A673 (cell line): ENCODE results near the gene SPTAN1. TPM values are rescaled to one million over a fixed set of nuclear protein-coding genes. Genes with fewer than 3 reads are reported as not detected.
"Not testable (repeated sequence)": the region's sequence is repeated elsewhere in the genome, so short reads cannot be mapped to it uniquely, and the experiment has no call there.

Experiments
- BruUV-seq: library from RNA; stranded (reverse); fragments of 400-500 nt; replicated peaks from 2 replicates; lab custom pipeline; 2021; lab: Mats Ljungman, UMichigan
- CTCF ChIA-PET: fragments of 300-600 bp; sonication (Branson Sonifier 250); formaldehyde crosslinking; loops from one replicate; lab custom pipeline; 2022; ENCODE audit warnings: antibody characterized with exemption; lab: Charles Lee
- POLR2A ChIA-PET: fragments of 300-600 bp; sonication (Branson Sonifier 250); formaldehyde crosslinking; loops from one replicate; lab custom pipeline; 2022; ENCODE audit warnings: antibody characterized with exemption; ENCODE audit not compliant: low non-redundant PET; lab: Charles Lee
- DNase-seq: peaks from one replicate; pipeline ENCODE4 v3.0.0-alpha.2; 2015; ENCODE audit warnings: low spot score
- H3K27ac ChIP-seq: fragments of 200-600 bp; sonication (generic); 2 replicates; pipeline ENCODE4 v1.5.1; 2016; ENCODE audit warnings: mixed run types, low read depth, mild to moderate bottlenecking, mixed read lengths, antibody characterized with exemption, low read length; ENCODE audit not compliant: poor library complexity, severe bottlenecking
- H3K27me3 ChIP-seq: fragments of 200-600 bp; sonication (generic); replicated peaks from 2 replicates; pipeline ENCODE4 v1.6.1; 2017; ENCODE audit warnings: mixed run types, low read depth, mild to moderate bottlenecking, mixed read lengths, antibody characterized with exemption, low read length; ENCODE audit not compliant: insufficient read depth, poor library complexity
- H3K36me3 ChIP-seq: fragments of 200-600 bp; sonication (generic); 2 replicates; pipeline ENCODE4 v1.6.1; 2016; ENCODE audit warnings: mixed run types, mild to moderate bottlenecking, mixed read lengths, antibody characterized with exemption, low read length; ENCODE audit not compliant: insufficient read depth, poor library complexity, severe bottlenecking
- H3K4me1 ChIP-seq: fragments of 200-600 bp; sonication (generic); 2 replicates; pipeline ENCODE4 v1.6.1; 2017; ENCODE audit warnings: mixed run types, mild to moderate bottlenecking, mixed read lengths, antibody characterized with exemption, low read length; ENCODE audit not compliant: insufficient read depth, poor library complexity, severe bottlenecking
- H3K4me3 ChIP-seq: fragments of 200-600 bp; sonication (generic); 2 replicates; pipeline ENCODE4 v1.5.1; 2016; ENCODE audit warnings: low read depth, mixed run types, mild to moderate bottlenecking, mixed read lengths, low read length; ENCODE audit not compliant: poor library complexity, severe bottlenecking
- H3K9me3 ChIP-seq: fragments of 200-600 bp; sonication (generic); 2 replicates; pipeline ENCODE4 v1.6.1; 2016; ENCODE audit warnings: mixed run types, low read depth, mild to moderate bottlenecking, mixed read lengths, antibody characterized with exemption, low read length; ENCODE audit not compliant: poor library complexity, severe bottlenecking
- CTCF ChIP-seq: fragments of 300-800, 200-600 bp; sonication (generic); conservative IDR thresholded peaks from 2 replicates; pipeline ENCODE4 v1.5.1; 2017; ENCODE audit warnings: low read depth, mild to moderate bottlenecking, antibody characterized with exemption, low read length, moderate library complexity, mixed read lengths
- EZH2 ChIP-seq: fragments of 200-600 bp; sonication (generic); IDR thresholded peaks from 2 replicates; pipeline ENCODE4 v1.6.1; 2017; ENCODE audit warnings: borderline replicate concordance, low read depth, mild to moderate bottlenecking, mixed read lengths, antibody characterized with exemption, low read length; ENCODE audit not compliant: poor library complexity, severe bottlenecking
- intact Hi-C: fragments of 100-400 bp; cut with micrococcal nuclease; formaldehyde crosslinking; loops from one replicate; pipeline ENCODE4 v1.10.0; 2022; ENCODE audit not compliant: unreplicated experiment
- total RNA-seq: library from RNA; stranded (reverse); gene quantifications from 2 replicates; pipeline ENCODE4 v1.2.3, GENCODE V29; 2021

Gene SPTAN1
- total RNA-seq, 1 experiment from 2014 or later = 262 TPM

GRCh38 chr9:128657796-128658195, 105.4 kb downstream of the SPTAN1 start:
- no TSS peak for BruUV-seq
- Histone ChIP-seq H3K36me3 (no peaks in the 10 kb centered on the region), H3K4me1 (no peaks in the 10 kb centered on the region), H3K27me3 (no peaks in the 10 kb centered on the region), H3K9me3 (no peaks in the 10 kb centered on the region), H3K27ac (no peak overlapping the region), H3K4me3 (no peak overlapping the region)
- no peak for TF ChIP-seq EZH2
- no peak for TF ChIP-seq CTCF
- ChIA-PET CTCF (interaction anchor here (0.5 to 0.7 kb wide), 2 partner anchors 20 to 25 kb away, joined by 3 read pairs; no protein-coding TSS in a partner anchor), POLR2A (no interaction called here)
- intact Hi-C loops = no loop called here
- no peak for DNase-seq

GRCh38 chr9:128666481-128666941, 114.1 kb downstream of the SPTAN1 start:
- H3K4me3 ChIP-seq, DNase-seq, H3K27me3 ChIP-seq, POLR2A ChIA-PET, H3K36me3 ChIP-seq, intact Hi-C loops, BruUV-seq, H3K4me1 ChIP-seq, CTCF ChIA-PET, H3K27ac ChIP-seq, H3K9me3 ChIP-seq: not testable (repeated sequence)

- DNase-seq = no peak
- ChIA-PET POLR2A (interaction anchor here (0.7 kb wide), 1 partner anchor 157 kb away, joined by 3 read pairs; no protein-coding TSS in a partner anchor), CTCF (interaction anchor here (0.7 kb wide), 1 partner anchor 724 kb away, joined by 6 read pairs; no protein-coding TSS in a partner anchor)
- BruUV-seq = no TSS peak
- Histone ChIP-seq H3K27me3 (no peaks in the 10 kb centered on the region), H3K9me3 (no peaks in the 10 kb centered on the region), H3K27ac (no peak overlapping the region), H3K4me1 (no peaks in the 10 kb centered on the region), H3K36me3 (no peaks in the 10 kb centered on the region), H3K4me3 (no peak overlapping the region)
- no peak for TF ChIP-seq CTCF
- TF ChIP-seq EZH2 = no peak
- intact Hi-C loops = no loop called here
Measured at GRCh38 chr9:128669786-128670185, 117.4 kb downstream of the SPTAN1 start.

GRCh38 chr9:128675382-128675781, 123.0 kb downstream of the SPTAN1 start:
- intact Hi-C loops = no loop called here
- Histone ChIP-seq H3K4me1 (no peaks in the 10 kb centered on the region), H3K27me3 (no peaks in the 10 kb centered on the region), H3K4me3 (no peak overlapping the region), H3K9me3 (no peaks in the 10 kb centered on the region), H3K27ac (no peak overlapping the region), H3K36me3 (no peaks in the 10 kb centered on the region)
- BruUV-seq = no TSS peak
- no peak for DNase-seq
- ChIA-PET POLR2A (no interaction called here), CTCF (no interaction called here)
- no peak for TF ChIP-seq CTCF
- no peak for TF ChIP-seq EZH2
